GM19395 (cell line): Measurements from ENCODE around the gene SEPTIN2.
"Not testable (repeated sequence)": the region's sequence is repeated elsewhere in the genome, so short reads cannot be mapped to it uniquely, and the experiment has no call there.

Experiments used
- ATAC-seq: cut with Tn5 transposase; IDR thresholded peaks from one replicate; pipeline ENCODE4 v1.9.1; 2021; ENCODE audit warnings: mild to moderate bottlenecking, moderate library complexity; ENCODE audit not compliant: unreplicated experiment

Gene SEPTIN2

DNA sequence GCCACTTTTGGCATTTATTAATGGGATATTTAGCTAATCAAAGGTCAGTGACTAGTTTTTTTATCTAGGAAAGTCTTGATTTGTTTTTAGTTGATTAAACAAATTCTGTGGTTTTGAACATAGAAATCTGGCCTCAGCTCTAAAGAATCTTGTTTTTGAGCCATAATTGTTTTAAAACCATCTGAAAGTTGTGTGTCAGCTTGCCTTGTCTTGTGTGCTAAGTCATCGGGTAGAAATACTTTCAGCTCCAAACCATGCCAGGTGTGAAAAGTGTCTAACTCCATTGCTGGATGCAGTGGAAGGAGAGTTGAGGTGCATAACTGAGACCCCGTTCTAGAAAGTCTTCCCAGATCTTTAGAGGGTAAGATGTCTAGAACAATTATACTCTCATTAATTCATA, 63.1 kb downstream of the SEPTIN2 start:
- ATAC-seq = no peak

DNA sequence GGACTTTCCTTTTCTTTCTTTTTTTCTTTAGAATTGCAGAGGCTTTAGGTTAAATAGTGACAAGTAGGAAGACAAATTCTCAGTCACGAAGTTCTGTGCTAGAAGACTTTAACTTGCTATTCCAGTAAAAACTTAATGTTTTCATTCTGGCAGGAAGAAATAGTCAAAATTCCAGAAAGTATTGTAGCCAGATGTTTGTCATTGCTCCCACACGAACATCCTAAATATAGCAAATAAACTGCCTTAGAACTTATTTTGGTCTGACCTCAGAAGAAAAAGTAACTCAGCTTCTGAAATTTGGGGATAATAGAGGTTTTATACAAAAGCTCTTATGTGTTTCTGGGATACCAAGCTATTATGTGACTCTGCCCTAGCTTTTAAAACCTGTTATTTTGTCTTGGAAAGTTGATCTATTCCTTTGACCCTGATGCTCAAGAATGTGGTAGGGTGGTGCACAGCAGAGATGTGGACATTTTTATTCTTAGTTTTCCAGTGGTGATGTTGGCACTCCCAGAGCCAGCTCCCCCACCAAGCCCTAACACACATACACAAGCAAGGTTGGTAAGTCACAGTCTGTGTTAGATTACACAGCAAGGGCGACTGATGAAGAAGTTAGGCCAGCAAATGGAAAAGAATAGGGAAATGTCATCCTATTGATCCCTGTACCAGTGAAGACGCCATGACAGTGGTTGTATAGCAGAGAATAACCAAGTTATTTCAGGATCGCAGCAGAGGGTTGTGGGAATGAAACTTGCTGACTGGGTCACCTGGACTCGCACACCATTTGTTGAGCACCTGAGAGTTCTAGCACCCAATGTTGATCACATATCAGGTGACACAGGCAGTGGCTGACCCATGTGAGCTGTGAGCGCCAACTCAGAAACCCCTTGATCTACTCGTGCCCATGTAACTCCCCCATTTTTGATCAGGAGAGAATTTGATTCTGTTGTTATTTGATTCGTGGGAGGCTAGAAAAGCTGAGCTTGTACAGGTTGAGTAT, 64.1 kb downstream of the SEPTIN2 start:
- no peak for ATAC-seq

- no peak for ATAC-seq
These were observed 66.1 kb downstream of the SEPTIN2 start for GRCh38 chr2:241381872-241382271.

DNA sequence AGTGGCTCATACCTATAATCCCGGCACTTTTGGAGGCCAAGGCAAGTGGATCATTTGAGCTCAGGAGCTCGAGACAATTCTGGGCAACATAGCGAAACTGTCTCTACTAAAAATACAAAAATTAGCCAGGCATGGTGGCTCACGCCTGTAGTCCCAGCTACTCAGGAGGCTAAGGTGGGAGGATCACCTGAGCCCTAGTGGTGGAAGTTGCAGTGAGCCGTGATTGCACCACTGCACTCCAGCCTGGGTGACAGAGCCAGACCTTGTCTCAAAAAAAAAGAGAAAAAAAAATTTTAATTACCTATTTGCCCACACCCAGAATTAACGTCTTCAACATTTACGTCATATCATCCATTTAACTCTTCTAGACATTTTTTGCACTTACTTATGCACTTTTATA, 69.7 kb downstream of the SEPTIN2 start:
- not testable (repeated sequence) for ATAC-seq

DNA sequence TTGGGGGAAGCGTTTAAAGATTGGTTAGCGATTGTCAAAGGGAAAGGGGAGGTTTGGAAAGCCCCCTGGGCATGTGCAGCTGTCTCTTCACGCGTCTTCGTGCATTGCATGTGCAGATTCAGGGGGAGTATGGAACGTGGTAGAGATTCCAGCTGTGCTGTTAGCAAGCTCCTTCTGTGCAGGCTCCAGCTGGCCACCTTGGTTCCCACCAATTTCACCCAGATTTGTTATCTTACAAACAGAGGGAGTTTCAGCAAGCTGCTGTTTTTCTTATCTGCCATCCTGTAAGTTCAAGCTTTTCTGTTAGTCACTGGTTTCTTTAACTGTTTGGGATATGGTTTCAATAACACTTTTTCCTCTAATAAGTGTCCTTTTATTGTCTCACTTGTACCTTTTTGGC, 70.8 kb downstream of the SEPTIN2 start:
- ATAC-seq = no peak

GRCh38 chr2:241389697-241390096, 74.0 kb downstream of the SEPTIN2 start:
- ATAC-seq = no peak

DNA sequence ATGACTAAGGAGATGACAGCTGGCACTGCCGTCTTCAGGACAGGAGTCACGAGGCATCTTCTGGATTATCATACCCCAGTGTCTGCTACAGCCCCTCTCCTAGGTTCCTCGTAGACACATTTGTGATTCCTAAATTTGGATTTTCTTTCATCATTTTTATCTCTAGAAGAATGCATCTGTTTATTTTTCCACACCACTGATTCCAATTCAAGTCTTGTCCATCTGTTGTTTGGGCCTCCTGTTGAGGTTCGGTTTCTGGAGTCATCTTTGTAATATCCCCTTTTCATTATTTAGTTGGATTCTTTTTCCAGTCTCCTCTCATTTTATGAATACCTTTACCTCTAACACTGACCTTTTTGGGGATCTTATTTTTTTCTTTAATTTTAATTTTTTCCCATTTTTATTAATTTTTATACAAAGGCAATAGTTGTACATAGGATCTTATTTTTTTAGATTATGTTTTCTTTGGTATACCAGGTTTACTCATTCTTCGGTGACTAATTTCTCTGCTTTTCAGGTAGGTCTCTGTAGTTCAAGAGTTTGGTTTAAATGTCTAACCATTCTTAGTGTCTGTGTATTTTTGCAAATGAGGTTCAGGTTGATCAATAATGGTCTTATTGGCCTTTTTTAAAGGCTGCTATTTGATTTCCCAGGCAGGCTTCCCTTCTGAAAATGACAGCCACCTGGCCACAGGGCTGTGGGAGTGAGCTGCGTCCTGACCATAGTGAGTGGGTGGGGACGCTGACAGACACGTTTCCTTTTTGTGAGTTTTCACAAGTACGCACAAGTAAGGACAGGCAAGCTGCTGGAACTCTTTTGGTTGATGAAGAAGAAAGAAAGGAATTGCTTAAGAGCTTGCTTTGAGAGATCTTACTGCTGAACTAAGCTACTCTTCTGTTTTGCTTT, 74.8 kb downstream of the SEPTIN2 start:
- ATAC-seq = peak; percentile 55

- no peak for ATAC-seq
These were observed 76.4 kb downstream of the SEPTIN2 start for GRCh38 chr2:241391892-241392665.

DNA sequence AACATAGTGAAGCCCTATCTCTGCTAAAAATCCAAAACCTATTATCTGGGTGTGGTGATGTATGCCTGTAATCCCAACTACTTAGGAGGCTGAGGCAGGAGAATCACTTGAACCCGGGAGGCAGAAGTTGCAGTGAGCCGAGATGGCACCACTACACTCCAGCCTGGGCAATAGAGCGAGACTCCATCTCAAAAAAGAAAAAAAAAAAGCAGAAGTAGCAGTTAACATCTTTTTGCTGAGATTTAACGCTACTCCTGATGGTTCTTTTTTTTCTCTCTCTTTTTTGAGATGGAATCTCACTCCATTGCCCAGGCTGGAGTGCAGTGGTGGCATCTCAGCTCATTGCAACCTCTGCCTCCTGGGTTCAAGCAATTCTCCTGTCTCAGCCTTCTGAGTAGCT, 77.0 kb downstream of the SEPTIN2 start:
- not testable (repeated sequence) for ATAC-seq

GRCh38 chr2:241393524-241394196, 77.9 kb downstream of the SEPTIN2 start:
- ATAC-seq = no peak

- ATAC-seq = not testable (repeated sequence)
These were observed 81.1 kb downstream of the SEPTIN2 start for GRCh38 chr2:241396809-241397208.

GRCh38 chr2:241399941-241400922, 84.5 kb downstream of the SEPTIN2 start:
- no peak for ATAC-seq
